H1 (cell line): ENCODE measurements around the gene HJURP. TPM values are rescaled to one million over a fixed set of nuclear protein-coding genes. Genes with fewer than 3 reads are reported as not detected.

Experiments used
- CTCF ChIA-PET: fragments of 300-600 bp; sonication (Branson Sonifier 250); formaldehyde crosslinking; loops from one replicate; lab custom pipeline; 2021; ENCODE audit not compliant: partially characterized antibody; lab: Charles Lee
- POLR2A ChIA-PET: fragments of 300-600 bp; sonication (Branson Sonifier 250); formaldehyde crosslinking; loops from one replicate; lab custom pipeline; 2021; ENCODE audit warnings: inconsistent platforms; ENCODE audit not compliant: partially characterized antibody; lab: Charles Lee
- DNase-seq, 2 experiments: peaks; one replicate each; pipeline versions ENCODE4 v3.0.0 to v3.0.0-alpha.2; 2010 to 2022; ENCODE audit warnings: low spot score in 2 of 2, low read depth in 1 of 2, mixed read lengths in 1 of 2
- FAIRE-seq: peaks from 2 replicates; lab custom pipeline; 2011; peaks lifted over from hg19 to GRCh38; lab: Jason Lieb, UNC
- H2AFZ ChIP-seq: 2 replicates; pipeline ENCODE4 v1.8.1; 2012; ENCODE audit warnings: low read length, inconsistent platforms
- H2AK5ac ChIP-seq: 2 replicates; pipeline ENCODE4 v1.6.1; 2013; ENCODE audit warnings: low read depth, low read length
- H2BK120ac ChIP-seq: replicated peaks from 2 replicates; pipeline ENCODE3; 2013; ENCODE audit warnings: low read depth, low read length, inconsistent platforms
- H2BK12ac ChIP-seq: 2 replicates; pipeline ENCODE4 v1.6.1; 2013; ENCODE audit warnings: low read depth, low read length
- H2BK15ac ChIP-seq: 2 replicates; pipeline ENCODE4 v1.6.1; 2013; ENCODE audit warnings: low read length
- H2BK20ac ChIP-seq: 2 replicates; pipeline ENCODE4 v1.6.1; 2013; ENCODE audit warnings: low read length
- H2BK5ac ChIP-seq: 2 replicates; pipeline ENCODE4 v1.6.1; 2013; ENCODE audit warnings: low read depth, low read length
- H3K14ac ChIP-seq: 2 replicates; pipeline ENCODE4 v1.6.1; 2013; ENCODE audit warnings: inconsistent platforms; ENCODE audit not compliant: insufficient read length
- H3K18ac ChIP-seq: 2 replicates; pipeline ENCODE4 v1.6.1; 2013; ENCODE audit warnings: low read length; ENCODE audit errors: extremely low read depth
- H3K23ac ChIP-seq: 2 replicates; pipeline ENCODE4 v1.6.1; 2013; ENCODE audit warnings: inconsistent platforms; ENCODE audit not compliant: insufficient read length
- H3K23me2 ChIP-seq: 2 replicates; pipeline ENCODE4 v1.6.1; 2013; ENCODE audit warnings: low read depth, low read length
- H3K27ac ChIP-seq: 2 replicates; pipeline ENCODE4 v1.6.1; 2011; ENCODE audit warnings: low read depth, low read length, inconsistent platforms
- H3K27me3 ChIP-seq, 4 experiments: replicated peaks in 1 of 4; 1 replicate in 1 of 4; 2 replicates in 3 of 4; pipeline versions ENCODE4 v1.6.1 to v1.8.1; 2011 to 2013; ENCODE audit warnings: low read length in 3 of 4, mild to moderate bottlenecking in 3 of 4, inconsistent platforms in 2 of 4, mixed read lengths in 2 of 4, moderate library complexity in 1 of 4; ENCODE audit not compliant: control insufficient read depth in 3 of 4, insufficient read depth in 3 of 4; ENCODE audit errors: extremely low read depth in 1 of 4
- H3K36me3 ChIP-seq, 4 experiments: 2 replicates each; pipeline versions ENCODE4 v1.6.1 to v1.8.1; 2011 to 2013; ENCODE audit warnings: mild to moderate bottlenecking in 4 of 4, low read length in 3 of 4, moderate library complexity in 2 of 4, control low read depth in 1 of 4, inconsistent platforms in 1 of 4; ENCODE audit not compliant: insufficient read depth in 4 of 4, control insufficient read depth in 2 of 4
- H3K4ac ChIP-seq: replicated peaks from 2 replicates; pipeline ENCODE3; 2013; ENCODE audit warnings: low read length, low read depth, mixed read lengths, inconsistent platforms; ENCODE audit not compliant: insufficient read length
- H3K4me1 ChIP-seq, 4 experiments: replicated peaks in 1 of 4; 1 replicate in 1 of 4; 2 replicates in 3 of 4; pipeline versions ENCODE4 v1.6.1 to v1.8.1; 2011 to 2013; ENCODE audit warnings: low read length in 3 of 4, inconsistent platforms in 2 of 4, mixed read lengths in 1 of 4; ENCODE audit not compliant: insufficient read depth in 4 of 4, control insufficient read depth in 3 of 4
- H3K4me2 ChIP-seq, 2 experiments: 2 replicates each; pipeline versions ENCODE4 v1.6.1 to v1.8.1; 2011 to 2013; ENCODE audit warnings: low read depth in 2 of 2, low read length in 2 of 2, control low read depth in 1 of 2, inconsistent platforms in 1 of 2, mild to moderate bottlenecking in 1 of 2; ENCODE audit not compliant: insufficient read depth in 1 of 2
- H3K4me3 ChIP-seq, 4 experiments: fragments of 200-600, 300-600 bp in 1 of 4; sonication (generic), shearing (Covaris generic), sonication (Bioruptor Twin) in 1 of 4; 2 replicates each; pipeline versions ENCODE4 v1.5.1 to v1.8.1; 2011 to 2016; ENCODE audit warnings: low read length in 4 of 4, low read depth in 3 of 4, control low read depth in 2 of 4, inconsistent platforms in 2 of 4, mild to moderate bottlenecking in 2 of 4, mixed read lengths in 1 of 4, moderate library complexity in 1 of 4; ENCODE audit not compliant: insufficient read depth in 2 of 4; ENCODE audit errors: extremely low read depth in 1 of 4
- H3K56ac ChIP-seq: replicated peaks from 2 replicates; pipeline ENCODE3; 2013; ENCODE audit warnings: low read depth, mild to moderate bottlenecking, mixed read lengths, low read length, inconsistent platforms; ENCODE audit not compliant: insufficient read length
- H3K79me1 ChIP-seq: 2 replicates; pipeline ENCODE4 v1.6.1; 2013; ENCODE audit warnings: low read depth, low read length, control low read depth
- H3K79me2 ChIP-seq, 2 experiments: 2 replicates each; pipeline versions ENCODE4 v1.6.1 to v1.8.1; 2012 to 2013; ENCODE audit warnings: low read length in 2 of 2, mild to moderate bottlenecking in 2 of 2, inconsistent platforms in 1 of 2; ENCODE audit not compliant: insufficient read depth in 2 of 2, control insufficient read depth in 1 of 2
- H3K9ac ChIP-seq, 4 experiments: replicated peaks in 1 of 4; 1 replicate in 1 of 4; 2 replicates in 3 of 4; pipeline versions ENCODE4 v1.6.1 to v1.8.1; 2011 to 2013; ENCODE audit warnings: low read depth in 3 of 4, low read length in 3 of 4, control low read depth in 2 of 4, mild to moderate bottlenecking in 2 of 4, moderate library complexity in 2 of 4, inconsistent platforms in 1 of 4; ENCODE audit errors: extremely low read depth in 1 of 4
- H3K9me3 ChIP-seq, 2 experiments: 2 replicates each; pipeline versions ENCODE4 v1.6.1 to v1.8.1; 2012 to 2013; ENCODE audit warnings: mild to moderate bottlenecking in 2 of 2, moderate library complexity in 2 of 2, control low read depth in 1 of 2, inconsistent platforms in 1 of 2, low read depth in 1 of 2, low read length in 1 of 2, mixed read lengths in 1 of 2; ENCODE audit not compliant: insufficient read depth in 2 of 2
- H4K20me1 ChIP-seq, 2 experiments: replicated peaks in 1 of 2; 2 replicates each; pipeline versions ENCODE3 to v1.8.1; 2011 to 2013; ENCODE audit warnings: inconsistent platforms in 2 of 2, low read length in 2 of 2, mild to moderate bottlenecking in 1 of 2; ENCODE audit not compliant: insufficient read depth in 2 of 2, control insufficient read depth in 1 of 2
- H4K5ac ChIP-seq: 2 replicates; pipeline ENCODE4 v1.6.1; 2013; ENCODE audit warnings: low read length, low read depth, mixed read lengths, inconsistent platforms; ENCODE audit not compliant: insufficient read length
- H4K8ac ChIP-seq: 2 replicates; pipeline ENCODE4 v1.8.0; 2013; ENCODE audit warnings: mild to moderate bottlenecking, moderate library complexity, low read length, inconsistent platforms; ENCODE audit not compliant: insufficient read depth; ENCODE audit errors: extremely low read depth
- H4K91ac ChIP-seq: replicated peaks from 2 replicates; pipeline ENCODE3; 2013; ENCODE audit warnings: low read length, mixed read lengths, inconsistent platforms; ENCODE audit not compliant: insufficient read length
- ATF2 ChIP-seq: IDR thresholded peaks from 2 replicates; pipeline ENCODE4 v1.6.1; 2012; ENCODE audit warnings: low read length, inconsistent platforms
- JUN ChIP-seq: IDR thresholded peaks from 2 replicates; pipeline ENCODE4 v1.6.1; 2011; ENCODE audit warnings: low read depth, mild to moderate bottlenecking, improper control_type of control experiment, low read length
- KDM5A ChIP-seq: fragments of 200-600 bp; IDR thresholded peaks from 2 replicates; pipeline ENCODE4 v1.7.1; 2012; ENCODE audit warnings: mild to moderate bottlenecking, low read length, inconsistent platforms, mixed read lengths
- NRF1 ChIP-seq: IDR thresholded peaks from 2 replicates; pipeline ENCODE4 v1.6.1; 2011; ENCODE audit warnings: mild to moderate bottlenecking, low read depth, low read length, improper control_type of control experiment
- SIRT6 ChIP-seq: IDR thresholded peaks from one replicate; pipeline ENCODE4 v1.7.1; 2012; ENCODE audit warnings: low read length, inconsistent platforms
- SIX5 ChIP-seq: IDR thresholded peaks from 2 replicates; pipeline ENCODE4 v1.6.1; 2011; ENCODE audit warnings: mild to moderate bottlenecking, low read depth, low read length
- SUZ12 ChIP-seq: fragments of 200-600 bp; sonication (generic); IDR thresholded peaks from 2 replicates; pipeline ENCODE4 v1.6.1; 2012; ENCODE audit warnings: mild to moderate bottlenecking, inconsistent platforms, low read length, moderate library complexity, mixed read lengths
- TAF7 ChIP-seq: optimal IDR thresholded peaks from 2 replicates; pipeline ENCODE3; 2011; ENCODE audit warnings: low read depth, mild to moderate bottlenecking, inconsistent platforms, low read length, moderate library complexity, borderline replicate concordance
- TBP ChIP-seq: IDR thresholded peaks from 2 replicates; pipeline ENCODE4 v1.6.1; 2011; ENCODE audit warnings: low read depth, low read length, improper control_type of control experiment
- WGBS, 2 experiments: shearing (Covaris generic) in 1 of 2; methylation state at CpG; one replicate each; pipeline versions ENCODE4 v1.1.6 to v1.1.7; 2013 to 2015; ENCODE audit warnings: low lambda C conversion rate in 2 of 2, mixed read lengths in 2 of 2, inconsistent platforms in 1 of 2, low coverage in 1 of 2, missing lambda C conversion rate in 1 of 2; ENCODE audit not compliant: insufficient replicate concordance in 2 of 2, insufficient coverage in 1 of 2, insufficient read length in 1 of 2; ENCODE audit errors: extremely low coverage in 1 of 2, missing lambda C conversion rate in 1 of 2; 5-methylcytosine and 5-hydroxymethylcytosine counted together
- polyA plus RNA-seq, 7 experiments: library from polyadenylated mRNA; depleted of rRNA in 3 of 7; stranded (reverse) in 5 of 7; unstranded in 2 of 7; fragments of >200 nt in 5 of 7; fragments of 200-250 nt in 2 of 7; gene quantifications; 1 replicate in 5 of 7; 2 replicates in 1 of 7; 4 replicates in 1 of 7; pipeline versions ENCODE4 v1.2.1 to v1.2.3, GENCODE V29; 2011 to 2013; ENCODE audit warnings: missing spikeins in 2 of 7, mixed read lengths in 2 of 7
- total RNA-seq: library from RNA; stranded (reverse); fragmentation: NEBNext Ultra II Directional; extraction: Animal tissue kit (Norgen Biotek cat#: 25700); gene quantifications from 2 replicates; pipeline ENCODE4 v1.2.1, GENCODE V29; 2021

The HJURP gene
- total and polyA plus RNA-seq, 2 of the 8 experiments (the other 6 are each of a cell fraction or from before 2014, with no cell fraction given): 49.3 to 60.5 TPM

- Histone ChIP-seq H3K27me3 (no peaks in the 10 kb centered on the region), H2AK5ac (no peak overlapping the region), H3K4me2 (no peak overlapping the region), H2BK20ac (no peak overlapping the region), H3K79me2 (no peaks in the 10 kb centered on the region), H3K36me3 (no peaks in the 10 kb centered on the region), H3K4me1 (no peaks in the 10 kb centered on the region), H4K5ac (no peak overlapping the region), H4K20me1 (no peaks in the 10 kb centered on the region), H3K23ac (no peak overlapping the region), H3K9me3 (no peaks in the 10 kb centered on the region), H3K4me3 (no peak overlapping the region), H3K9ac (no peak overlapping the region), H3K27ac (no peak overlapping the region), H2BK12ac (no peak overlapping the region), H3K4ac (no peak overlapping the region), H3K14ac (no peak overlapping the region), H4K8ac (no peak overlapping the region), H3K18ac (no peak overlapping the region), H4K91ac (no peak overlapping the region), H3K79me1 (no peaks in the 10 kb centered on the region), H2BK5ac (no peak overlapping the region), H3K23me2 (no peaks in the 10 kb centered on the region), H2AFZ (no peak overlapping the region), H2BK120ac (no peak overlapping the region), H2BK15ac (no peak overlapping the region), H3K56ac (no peak overlapping the region)
- DNase-seq (no peak), FAIRE-seq (no peak)
- ChIA-PET CTCF (interaction anchor here (1.1 to 2.0 kb wide), 3 partner anchors 42 to 374 kb away, joined by 3 to 6 read pairs (median 3); no protein-coding TSS in a partner anchor), POLR2A (no interaction called here)
- WGBS, 2 experiments: 87% methylated on average over 21 of the region's 21 CpGs; no CpG with 5 or more reads in 1 of the 2 experiments
- TF ChIP-seq NRF1 (no peak), TBP (no peak), JUN (no peak), SIX5 (no peak), SIRT6 (no peak), KDM5A (no peak), ATF2 (no peak), SUZ12 (no peak), TAF7 (no peak)
Observed at GRCh38 chr2:233822101-233822771, 32.1 kb downstream of the HJURP start.
